A549 (cell line): ENCODE measurements around the gene ZNF683.

Source experiments
- EP300 ChIP-seq, 2 experiments: fragments of >200 bp; sonication (Bioruptor Twin); formaldehyde crosslinking; IDR thresholded peaks; 2 replicates in 1 of 2; 3 replicates in 1 of 2; pipeline ENCODE4 v1.6.1; 2016 to 2017
- FOSL2 ChIP-seq, 2 experiments: fragments of 450-650 bp in 1 of 2; fragments of >200 bp in 1 of 2; sonication (Bioruptor Twin) in 1 of 2; formaldehyde crosslinking; IDR thresholded peaks; 2 replicates each; pipeline versions ENCODE4 v1.5.0 to v1.6.1; 2016 to 2020; ENCODE audit warnings: mild to moderate bottlenecking in 1 of 2, moderate library complexity in 1 of 2
- JUN ChIP-seq, 2 experiments: fragments of >200 bp; sonication (Bioruptor Twin); formaldehyde crosslinking; IDR thresholded peaks; 2 replicates in 1 of 2; 3 replicates in 1 of 2; pipeline ENCODE4 v1.6.1; 2016 to 2017
- MAZ ChIP-seq: fragments of 150-350 bp; IDR thresholded peaks from 2 replicates; pipeline ENCODE4 v1.6.1; 2014; ENCODE audit warnings: antibody characterized with exemption, low read depth, low read length, borderline replicate concordance
- NPAS2 ChIP-seq: fragments of 250-450 bp; sonication (Bioruptor Pico); IDR thresholded peaks from 2 replicates; pipeline ENCODE4 v1.8.0; 2022; ENCODE audit warnings: mild to moderate bottlenecking, moderate library complexity, borderline replicate concordance
- POLR2A ChIP-seq: IDR thresholded peaks from 2 replicates; pipeline ENCODE4 v1.6.1; 2012; ENCODE audit warnings: mild to moderate bottlenecking, low read length
- RAD21 ChIP-seq, 2 experiments: fragments of >200 bp in 1 of 2; sonication (Bioruptor Twin) in 1 of 2; formaldehyde crosslinking in 1 of 2; IDR thresholded peaks in 1 of 2; conservative IDR thresholded peaks in 1 of 2; 2 replicates in 1 of 2; 3 replicates in 1 of 2; pipeline ENCODE4 v1.6.1; 2012 to 2018; ENCODE audit warnings: inconsistent platforms in 1 of 2
- SMC3 ChIP-seq: fragments of >200 bp; sonication (Bioruptor Twin); formaldehyde crosslinking; IDR thresholded peaks from 3 replicates; pipeline ENCODE4 v1.6.1; 2018; ENCODE audit warnings: inconsistent platforms
- TF ChIP-seq, protein P1 (sequence below): fragments of >200 bp; sonication (Bioruptor Twin); formaldehyde crosslinking; IDR thresholded peaks from 3 replicates; pipeline ENCODE4 v1.5.1; 2016
- TF ChIP-seq, protein P2 (sequence below): IDR thresholded peaks from 2 replicates; pipeline ENCODE4 v1.6.1; 2012
- TF ChIP-seq, protein P3 (sequence below): fragments of 450-650 bp; IDR thresholded peaks from 2 replicates; pipeline ENCODE4 v1.6.1; 2014; ENCODE audit warnings: antibody characterized with exemption

DNA sequence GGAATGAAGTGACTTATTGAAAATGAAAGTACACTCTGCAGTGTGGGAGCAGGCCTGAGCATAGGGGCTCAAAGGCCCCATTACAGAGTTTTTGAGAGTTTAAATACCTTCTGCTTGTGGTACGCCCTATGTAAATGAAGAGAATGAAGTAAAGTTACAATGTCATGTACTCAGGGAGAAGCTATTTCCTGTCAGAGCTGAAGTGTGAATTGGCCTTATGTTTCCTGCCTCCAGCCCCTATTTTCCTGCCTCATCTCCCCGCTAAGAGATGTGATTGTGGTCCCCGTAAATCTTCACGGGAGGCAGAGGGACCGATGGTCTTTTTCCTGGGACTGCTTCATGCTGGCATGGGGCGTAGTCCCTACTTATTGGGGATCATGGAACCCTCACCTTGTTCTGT, 2.5 kb upstream of the ZNF683 start:
- TF ChIP-seq, protein P1, sequence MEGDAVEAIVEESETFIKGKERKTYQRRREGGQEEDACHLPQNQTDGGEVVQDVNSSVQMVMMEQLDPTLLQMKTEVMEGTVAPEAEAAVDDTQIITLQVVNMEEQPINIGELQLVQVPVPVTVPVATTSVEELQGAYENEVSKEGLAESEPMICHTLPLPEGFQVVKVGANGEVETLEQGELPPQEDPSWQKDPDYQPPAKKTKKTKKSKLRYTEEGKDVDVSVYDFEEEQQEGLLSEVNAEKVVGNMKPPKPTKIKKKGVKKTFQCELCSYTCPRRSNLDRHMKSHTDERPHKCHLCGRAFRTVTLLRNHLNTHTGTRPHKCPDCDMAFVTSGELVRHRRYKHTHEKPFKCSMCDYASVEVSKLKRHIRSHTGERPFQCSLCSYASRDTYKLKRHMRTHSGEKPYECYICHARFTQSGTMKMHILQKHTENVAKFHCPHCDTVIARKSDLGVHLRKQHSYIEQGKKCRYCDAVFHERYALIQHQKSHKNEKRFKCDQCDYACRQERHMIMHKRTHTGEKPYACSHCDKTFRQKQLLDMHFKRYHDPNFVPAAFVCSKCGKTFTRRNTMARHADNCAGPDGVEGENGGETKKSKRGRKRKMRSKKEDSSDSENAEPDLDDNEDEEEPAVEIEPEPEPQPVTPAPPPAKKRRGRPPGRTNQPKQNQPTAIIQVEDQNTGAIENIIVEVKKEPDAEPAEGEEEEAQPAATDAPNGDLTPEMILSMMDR = no peak
- TF ChIP-seq SMC3 = no peak
- TF ChIP-seq, protein P2, sequence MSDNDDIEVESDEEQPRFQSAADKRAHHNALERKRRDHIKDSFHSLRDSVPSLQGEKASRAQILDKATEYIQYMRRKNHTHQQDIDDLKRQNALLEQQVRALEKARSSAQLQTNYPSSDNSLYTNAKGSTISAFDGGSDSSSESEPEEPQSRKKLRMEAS = no peak
- TF ChIP-seq NPAS2 (CRISPR knock-in tag) = no peak
- no peak for TF ChIP-seq POLR2A
- TF ChIP-seq, protein P3, sequence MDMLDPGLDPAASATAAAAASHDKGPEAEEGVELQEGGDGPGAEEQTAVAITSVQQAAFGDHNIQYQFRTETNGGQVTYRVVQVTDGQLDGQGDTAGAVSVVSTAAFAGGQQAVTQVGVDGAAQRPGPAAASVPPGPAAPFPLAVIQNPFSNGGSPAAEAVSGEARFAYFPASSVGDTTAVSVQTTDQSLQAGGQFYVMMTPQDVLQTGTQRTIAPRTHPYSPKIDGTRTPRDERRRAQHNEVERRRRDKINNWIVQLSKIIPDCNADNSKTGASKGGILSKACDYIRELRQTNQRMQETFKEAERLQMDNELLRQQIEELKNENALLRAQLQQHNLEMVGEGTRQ = no peak
- TF ChIP-seq RAD21 (conservative IDR thresholded peaks at IDR 0.05 in 1 of 2, IDR thresholded peaks at IDR 0.05 in 1 of 2) = no peak
- TF ChIP-seq FOSL2 (IDR thresholded peaks at IDR 0.05) = no peak
- no peak for TF ChIP-seq FOSL2 (CRISPR knock-in tag; IDR thresholded peaks at IDR 0.05)
- TF ChIP-seq MAZ = no peak
- no peak for TF ChIP-seq EP300 (IDR thresholded peaks at IDR 0.05)
- no peak for TF ChIP-seq JUN (IDR thresholded peaks at IDR 0.05)
